ENCODE data around the gene CNDP1.

CNDP1 gene

DNA sequence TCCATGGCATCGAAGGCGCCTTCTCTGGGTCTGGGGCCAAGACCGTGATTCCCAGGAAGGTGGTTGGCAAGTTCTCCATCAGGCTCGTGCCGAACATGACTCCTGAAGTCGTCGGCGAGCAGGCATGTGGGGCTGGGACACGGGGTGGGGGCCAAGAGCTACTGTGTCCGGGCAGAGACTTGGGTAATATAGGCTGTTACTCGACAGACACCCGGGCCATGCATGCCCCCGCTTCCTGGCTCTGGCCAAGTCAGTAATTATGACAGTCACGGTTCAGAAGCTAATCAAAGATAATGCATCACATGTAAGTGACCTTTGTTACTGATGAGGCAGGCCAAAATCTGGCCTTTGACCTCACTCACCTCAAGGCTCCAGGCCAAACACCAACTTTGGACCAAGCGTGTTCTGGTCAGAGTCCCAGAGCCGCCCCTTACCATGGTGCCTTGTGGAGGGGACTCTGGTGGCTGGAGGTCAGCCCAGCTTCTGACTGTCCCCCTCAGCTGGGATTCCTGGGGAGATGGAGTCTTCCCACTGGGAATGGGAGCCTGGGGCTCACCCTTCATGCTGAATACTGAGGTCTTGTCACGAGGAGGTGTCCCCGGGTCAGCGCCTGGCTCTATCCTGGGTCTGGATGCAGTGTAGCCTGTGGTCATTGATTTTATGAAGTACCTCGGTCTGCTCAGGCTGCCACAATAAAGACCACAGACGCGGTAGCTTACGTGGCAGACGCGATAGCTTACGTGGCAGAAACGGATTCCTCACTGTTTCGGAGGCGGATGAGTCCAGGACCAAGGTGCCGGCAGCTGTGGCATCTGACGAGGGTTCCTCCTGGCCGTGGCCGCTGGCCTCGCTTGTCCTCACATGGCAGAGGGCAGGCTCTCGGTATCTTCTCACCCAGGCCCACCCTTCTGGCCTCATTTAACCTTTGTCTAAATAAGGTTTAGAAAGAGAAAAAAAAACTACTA is 17.7 kb upstream of the CNDP1 start:
- TF ChIP-seq, protein P1, sequence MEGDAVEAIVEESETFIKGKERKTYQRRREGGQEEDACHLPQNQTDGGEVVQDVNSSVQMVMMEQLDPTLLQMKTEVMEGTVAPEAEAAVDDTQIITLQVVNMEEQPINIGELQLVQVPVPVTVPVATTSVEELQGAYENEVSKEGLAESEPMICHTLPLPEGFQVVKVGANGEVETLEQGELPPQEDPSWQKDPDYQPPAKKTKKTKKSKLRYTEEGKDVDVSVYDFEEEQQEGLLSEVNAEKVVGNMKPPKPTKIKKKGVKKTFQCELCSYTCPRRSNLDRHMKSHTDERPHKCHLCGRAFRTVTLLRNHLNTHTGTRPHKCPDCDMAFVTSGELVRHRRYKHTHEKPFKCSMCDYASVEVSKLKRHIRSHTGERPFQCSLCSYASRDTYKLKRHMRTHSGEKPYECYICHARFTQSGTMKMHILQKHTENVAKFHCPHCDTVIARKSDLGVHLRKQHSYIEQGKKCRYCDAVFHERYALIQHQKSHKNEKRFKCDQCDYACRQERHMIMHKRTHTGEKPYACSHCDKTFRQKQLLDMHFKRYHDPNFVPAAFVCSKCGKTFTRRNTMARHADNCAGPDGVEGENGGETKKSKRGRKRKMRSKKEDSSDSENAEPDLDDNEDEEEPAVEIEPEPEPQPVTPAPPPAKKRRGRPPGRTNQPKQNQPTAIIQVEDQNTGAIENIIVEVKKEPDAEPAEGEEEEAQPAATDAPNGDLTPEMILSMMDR (IDR thresholded peaks at IDR 0.05; ENCODE audit: low read depth, low read length), result no peak
- no peaks in the 10 kb centered on the region for H3K27me3 ChIP-seq
- H3K4me3 ChIP-seq (ENCODE audit: low read depth, low read length), result no peak overlapping the region
- H3K9me3 ChIP-seq, result no peaks in the 10 kb centered on the region
- H3K4me1 ChIP-seq, result no peaks in the 10 kb centered on the region
- no peak for DNase-seq
- H3K36me3 ChIP-seq, result no peaks in the 10 kb centered on the region

DNA sequence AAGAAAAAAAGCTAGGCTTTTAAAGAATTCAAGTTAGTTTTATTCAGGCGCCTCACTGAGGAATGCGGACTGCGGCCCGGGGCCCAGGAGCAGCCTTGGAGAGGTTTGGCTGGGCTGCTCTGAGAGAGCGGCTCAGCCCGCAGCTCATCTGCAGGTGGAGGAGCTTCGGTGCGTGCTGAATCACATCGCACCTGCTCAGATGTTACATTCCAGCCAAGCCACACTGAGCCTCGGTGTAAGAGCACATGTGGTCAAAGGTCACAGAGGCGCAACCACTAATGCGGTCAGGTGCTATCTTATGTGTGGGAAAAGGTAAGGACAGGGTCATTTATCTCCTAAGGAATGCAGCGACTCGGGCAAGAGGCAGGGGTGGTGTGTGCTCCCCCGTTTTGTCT is 17.1 kb upstream of the CNDP1 start:
- H3K4me1 ChIP-seq, result no peaks in the 10 kb centered on the region
- no peaks in the 10 kb centered on the region for H3K9me3 ChIP-seq
- TF ChIP-seq, protein P1 (IDR thresholded peaks at IDR 0.05; ENCODE audit: low read depth, low read length), result no peak
- DNase-seq, result no peak
- no peaks in the 10 kb centered on the region for H3K36me3 ChIP-seq
- no peak overlapping the region for H3K4me3 ChIP-seq (ENCODE audit: low read depth, low read length)
- no peaks in the 10 kb centered on the region for H3K27me3 ChIP-seq

DNA sequence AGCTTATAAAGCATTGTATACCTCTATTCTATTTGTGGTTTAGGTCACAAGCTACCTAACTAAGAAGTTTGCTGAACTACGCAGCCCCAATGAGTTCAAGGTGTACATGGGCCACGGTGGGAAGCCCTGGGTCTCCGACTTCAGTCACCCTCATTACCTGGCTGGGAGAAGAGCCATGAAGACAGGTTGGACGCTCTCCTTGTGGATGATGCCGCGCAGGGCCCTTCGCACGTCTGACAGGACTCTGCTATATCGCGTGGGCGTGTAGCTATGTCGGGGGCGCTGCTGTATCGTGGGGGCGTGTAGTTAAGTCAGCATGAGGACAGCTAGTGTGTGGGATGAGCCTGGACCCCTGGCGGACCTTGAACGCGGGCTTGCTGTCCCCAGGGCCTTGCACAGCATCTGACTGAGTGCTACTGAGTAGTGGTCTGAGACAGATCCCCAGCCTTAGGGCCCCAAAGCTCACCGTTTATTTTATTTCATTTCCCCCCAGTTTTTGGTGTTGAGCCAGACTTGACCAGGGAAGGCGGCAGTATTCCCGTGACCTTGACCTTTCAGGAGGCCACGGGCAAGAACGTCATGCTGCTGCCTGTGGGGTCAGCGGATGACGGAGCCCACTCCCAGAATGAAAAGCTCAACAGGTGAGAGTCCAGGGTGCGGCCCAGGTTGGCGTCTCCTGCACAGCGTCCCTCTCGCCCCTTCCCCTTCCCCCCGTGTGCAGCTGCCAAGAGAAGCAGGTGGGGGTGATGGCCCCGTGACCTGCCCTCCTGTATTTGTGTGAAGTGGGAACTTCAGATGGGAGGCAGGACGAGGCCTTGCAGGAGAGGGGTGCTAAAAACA is 15.6 kb upstream of the CNDP1 start:
- TF ChIP-seq, protein P1 (IDR thresholded peaks at IDR 0.05; ENCODE audit: low read depth, low read length), result no peak
- Histone ChIP-seq H3K27me3 (no peaks in the 10 kb centered on the region), H3K9me3 (no peaks in the 10 kb centered on the region), H3K4me1 (no peaks in the 10 kb centered on the region), H3K4me3 (ENCODE audit: low read depth, low read length) (no peak overlapping the region), H3K36me3 (no peaks in the 10 kb centered on the region)
- DNase-seq, result no peak

DNA sequence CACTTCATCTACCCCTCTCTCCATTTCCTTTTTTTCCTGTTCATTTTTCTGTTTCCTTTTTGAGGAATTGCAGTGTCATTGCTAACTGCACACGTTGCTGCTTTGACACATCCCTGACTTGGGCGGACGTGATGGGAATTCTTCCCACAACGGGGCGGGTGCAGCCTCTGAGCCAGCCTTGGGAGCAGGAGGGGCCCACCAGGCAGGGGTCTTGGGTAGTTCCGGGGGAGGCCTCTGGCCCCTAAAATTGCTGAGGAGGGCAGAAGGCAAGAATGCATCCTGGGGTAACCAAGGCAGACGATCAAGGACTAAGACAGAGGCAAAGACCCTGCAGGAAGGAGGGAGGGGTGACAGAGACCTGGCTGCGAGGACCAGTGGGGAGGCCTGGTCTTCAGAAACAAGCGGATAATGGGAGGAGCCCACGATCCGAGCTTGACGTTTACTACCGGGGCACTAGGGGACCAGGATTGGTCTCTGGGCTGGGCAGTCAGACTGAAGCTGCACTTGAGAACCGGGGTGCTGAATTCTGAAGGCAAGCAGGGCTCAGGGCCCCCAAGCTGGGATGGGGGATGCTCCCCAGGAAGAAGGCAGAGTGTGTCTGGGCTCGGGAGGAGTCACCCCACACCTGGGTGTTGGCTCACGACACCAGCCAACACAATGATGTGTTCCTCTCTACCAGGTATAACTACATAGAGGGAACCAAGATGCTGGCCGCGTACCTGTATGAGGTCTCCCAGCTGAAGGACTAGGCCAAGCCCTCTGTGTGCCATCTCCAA is 14.8 kb upstream of the CNDP1 start:
- H3K4me3 ChIP-seq (ENCODE audit: low read depth, low read length), result no peak overlapping the region
- no peaks in the 10 kb centered on the region for H3K36me3 ChIP-seq
- H3K27me3 ChIP-seq, result no peaks in the 10 kb centered on the region

DNA sequence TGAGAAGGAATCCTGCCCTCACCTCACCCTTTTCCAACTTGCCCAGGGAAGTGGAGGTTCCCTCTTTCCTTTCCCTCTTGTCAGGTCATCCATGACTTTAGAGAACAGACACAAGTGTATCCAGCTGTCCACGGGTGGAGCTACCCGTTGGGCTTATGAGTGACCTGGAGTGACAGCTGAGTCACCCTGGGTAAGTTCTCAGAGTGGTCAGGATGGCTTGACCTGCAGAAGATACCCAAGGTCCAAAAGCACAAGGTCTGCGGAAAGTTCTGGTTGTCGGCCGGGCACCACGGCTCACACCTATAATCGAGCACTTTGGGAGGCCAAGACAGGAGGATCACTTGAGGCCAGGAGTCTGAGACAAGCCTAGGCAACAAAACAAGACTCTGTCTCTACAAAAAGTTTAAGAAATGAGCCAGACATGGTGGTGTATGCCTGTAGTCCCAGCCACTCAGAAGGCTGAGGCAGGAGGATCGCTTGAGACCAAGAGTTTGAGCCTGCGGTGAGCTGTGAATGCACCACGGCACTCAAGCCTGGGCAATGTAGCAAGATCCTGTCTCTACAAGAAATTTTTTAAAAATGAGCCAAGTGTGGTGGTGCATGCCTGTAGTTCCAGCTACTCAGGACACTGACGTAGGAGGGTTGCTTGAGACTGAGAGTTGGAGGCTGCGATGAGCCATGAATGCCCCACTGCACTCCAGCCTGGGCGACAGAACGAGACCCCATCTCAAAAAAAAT is 14.0 kb upstream of the CNDP1 start:
- H3K4me1 ChIP-seq, result no peaks in the 10 kb centered on the region
- H3K36me3 ChIP-seq, result no peaks in the 10 kb centered on the region
- H3K27me3 ChIP-seq, result no peaks in the 10 kb centered on the region
- DNase-seq, result no peak
- no peak overlapping the region for H3K4me3 ChIP-seq (ENCODE audit: low read depth, low read length)
- H3K9me3 ChIP-seq, result no peaks in the 10 kb centered on the region
- TF ChIP-seq, protein P1 (IDR thresholded peaks at IDR 0.05; ENCODE audit: low read depth, low read length), result no peak

More for the DNA sequence above, 14.8 kb upstream of the CNDP1 start:
- no peaks in the 10 kb centered on the region for H3K4me1 ChIP-seq
- DNase-seq, result no peak
- TF ChIP-seq, protein P1 (IDR thresholded peaks at IDR 0.05; ENCODE audit: low read depth, low read length), result no peak
- no peaks in the 10 kb centered on the region for H3K9me3 ChIP-seq
